Thymus (tissue), 11 donors: ENCODE results near the gene DVL2. TPM values are rescaled to one million over a fixed set of nuclear protein-coding genes. Genes with fewer than 3 reads are reported as not detected.

Experiments
- DNase-seq, 9 donors: peaks; one replicate each; pipeline ENCODE4 v3.0.0-alpha.2; 2013; ENCODE audit warnings: low spot score in 9 of 9, low read depth in 6 of 9, missing footprints in 1 of 9
- H3K27ac ChIP-seq, 2 donors: one replicate each; pipeline ENCODE4 v1.5.1; 2013; ENCODE audit warnings: control low read depth in 1 of 2, low read depth in 1 of 2, low read length in 1 of 2, mild to moderate bottlenecking in 1 of 2, moderate library complexity in 1 of 2
- H3K27me3 ChIP-seq, 2 donors: one replicate each; pipeline ENCODE4 v1.5.1; 2013; ENCODE audit warnings: low read length in 1 of 2; ENCODE audit not compliant: control insufficient read depth in 2 of 2, insufficient read depth in 1 of 2
- H3K36me3 ChIP-seq, 2 donors: one replicate each; pipeline ENCODE4 v1.5.1; 2013; ENCODE audit warnings: low read length in 1 of 2, mild to moderate bottlenecking in 1 of 2, moderate library complexity in 1 of 2; ENCODE audit not compliant: control insufficient read depth in 2 of 2, insufficient read depth in 2 of 2
- H3K4me1 ChIP-seq, 2 donors: one replicate each; pipeline ENCODE4 v1.5.1; 2013; ENCODE audit warnings: low read length in 2 of 2; ENCODE audit not compliant: control insufficient read depth in 2 of 2, insufficient read depth in 2 of 2
- H3K4me3 ChIP-seq, 2 donors: one replicate each; pipeline ENCODE4 v1.5.1; 2013; ENCODE audit warnings: low read length in 2 of 2, control low read depth in 1 of 2, mild to moderate bottlenecking in 1 of 2
- H3K9me3 ChIP-seq, 2 donors: one replicate each; pipeline ENCODE4 v1.5.1; 2013; ENCODE audit warnings: low read length in 1 of 2, mild to moderate bottlenecking in 1 of 2; ENCODE audit not compliant: control insufficient read depth in 2 of 2, insufficient read depth in 1 of 2
- WGBS: extraction: QIAGEN DNeasy Blood & Tissue Kit; methylation state at CpG from one replicate; pipeline ENCODE4 v1.1.7; 2013; 5-methylcytosine and 5-hydroxymethylcytosine counted together
- polyA plus RNA-seq: library from polyadenylated mRNA; stranded (reverse); fragments of 200-250 nt; gene quantifications from one replicate; pipeline ENCODE4 v1.2.3, GENCODE V29; 2013
- total RNA-seq: library from RNA; stranded (reverse); fragments of 120-200 nt; gene quantifications from one replicate; pipeline ENCODE4 v1.2.4, GENCODE V29; 2013
- donor health status: healthy.

The DVL2 gene
- total and polyA plus RNA-seq, 2 donors, result 21.8 to 26.6 TPM

- Histone ChIP-seq H3K4me3 (peak overlapping the region; percentile 49 to 61), H3K4me1 (peaks cover 2 to 19% of the 10 kb centered on the region in 2 donors), H3K36me3 (peaks cover 18 to 33% of the 10 kb centered on the region in 2 donors), H3K27me3 (no peaks in the 10 kb centered on the region), H3K9me3 (no peaks in the 10 kb centered on the region), H3K27ac (peak overlapping the region; percentile 66 to 80)
- peak; percentile 71 to 94 (median 83) for DNase-seq
- WGBS, result under 1% methylated on average over 34 of the region's 34 CpGs
These were observed 29.4 kb downstream of the DVL2 start for GRCh38 chr17:7204828-7205461.

GRCh38 chr17:7204336-7204735, 30.0 kb downstream of the DVL2 start:
- Histone ChIP-seq H3K27me3 (no peaks in the 10 kb centered on the region), H3K9me3 (no peaks in the 10 kb centered on the region), H3K4me1 (peaks cover 2 to 19% of the 10 kb centered on the region in 2 donors), H3K27ac (peak overlapping the region; percentile 19 to 66), H3K36me3 (peaks cover 18 to 36% of the 10 kb centered on the region in 2 donors), H3K4me3 (peak overlapping the region; percentile 49 to 61)
- 91% methylated on average over 15 of the region's 15 CpGs for WGBS
- no peak for DNase-seq

GRCh38 chr17:7203391-7203790, 30.9 kb downstream of the DVL2 start:
- no peak for DNase-seq
- 98% methylated on average over 16 of the region's 16 CpGs for WGBS
- H3K27me3 ChIP-seq, result no peaks in the 10 kb centered on the region
- no peak overlapping the region for H3K27ac ChIP-seq
- peaks cover 2 to 19% of the 10 kb centered on the region in 2 donors for H3K4me1 ChIP-seq
- H3K36me3 ChIP-seq, result peaks cover 18 to 36% of the 10 kb centered on the region in 2 donors
- H3K9me3 ChIP-seq, result no peaks in the 10 kb centered on the region
- no peak overlapping the region for H3K4me3 ChIP-seq

- H3K36me3 ChIP-seq, result peaks cover 42 to 59% of the 10 kb centered on the region in 2 donors
- WGBS, result 97% methylated on average over 22 of the region's 22 CpGs
These were observed 37.5 kb downstream of the DVL2 start for GRCh38 chr17:7196651-7197401.

GRCh38 chr17:7195971-7196370, 38.3 kb downstream of the DVL2 start:
- no peak overlapping the region for H3K27ac ChIP-seq
- 97% methylated on average over 12 of the region's 12 CpGs for WGBS
- no peak for DNase-seq
- H3K4me3 ChIP-seq, result no peak overlapping the region
- H3K9me3 ChIP-seq, result no peaks in the 10 kb centered on the region
- H3K36me3 ChIP-seq, result peaks cover 49 to 60% of the 10 kb centered on the region in 2 donors
- H3K27me3 ChIP-seq, result no peaks in the 10 kb centered on the region
- H3K4me1 ChIP-seq, result no peaks in the 10 kb centered on the region

More at GRCh38 chr17:7196651-7197401, 37.5 kb downstream of the DVL2 start:
- Histone ChIP-seq H3K4me1 (no peaks in the 10 kb centered on the region), H3K9me3 (no peaks in the 10 kb centered on the region), H3K27me3 (no peaks in the 10 kb centered on the region), H3K4me3 (no peak overlapping the region), H3K27ac (no peak overlapping the region)
- no peak for DNase-seq

GRCh38 chr17:7192271-7192937, 41.9 kb downstream of the DVL2 start:
- no peak overlapping the region for H3K4me3 ChIP-seq
- no peaks in the 10 kb centered on the region for H3K9me3 ChIP-seq
- peaks cover 58 to 65% of the 10 kb centered on the region in 2 donors for H3K36me3 ChIP-seq
- no peak overlapping the region for H3K27ac ChIP-seq
- 95% methylated on average over 12 of the region's 12 CpGs for WGBS
- DNase-seq, result no peak
- no peaks in the 10 kb centered on the region for H3K4me1 ChIP-seq
- no peaks in the 10 kb centered on the region for H3K27me3 ChIP-seq

GRCh38 chr17:7191571-7192270, 42.6 kb downstream of the DVL2 start:
- peak in 2 of 9 donors; percentile 19 to 20 for DNase-seq
- H3K9me3 ChIP-seq, result no peaks in the 10 kb centered on the region
- peaks cover 54 to 62% of the 10 kb centered on the region in 2 donors for H3K36me3 ChIP-seq
- no peaks in the 10 kb centered on the region for H3K27me3 ChIP-seq
- 95% methylated on average over 26 of the region's 26 CpGs for WGBS
- no peaks in the 10 kb centered on the region for H3K4me1 ChIP-seq
- no peak overlapping the region for H3K4me3 ChIP-seq
- H3K27ac ChIP-seq, result no peak overlapping the region

- Histone ChIP-seq H3K4me1 (no peaks in the 10 kb centered on the region), H3K4me3 (no peak overlapping the region), H3K9me3 (no peaks in the 10 kb centered on the region), H3K27me3 (no peaks in the 10 kb centered on the region), H3K27ac (no peak overlapping the region), H3K36me3 (peaks cover 47 to 57% of the 10 kb centered on the region in 2 donors)
- WGBS, result 98% methylated on average over 12 of the region's 12 CpGs
- no peak for DNase-seq
These were observed 43.2 kb downstream of the DVL2 start for GRCh38 chr17:7191069-7191468.
